Naive thymus-derived CD8-positive, alpha-beta T cell (primary cell): ENCODE measurements around the gene SOHLH1. TPM values are rescaled to one million over a fixed set of nuclear protein-coding genes. Genes with fewer than 3 reads are reported as not detected.
A peak's percentile ranks its signal among the peaks of the same experiment; 100 is the strongest.

Experiments used
- ATAC-seq, 2 donors: fragments of 150-1000 bp; cut with Tn5 transposase in 1 of 2; sonication (Bioruptor Pico), chemical (Tn5 transposase) in 1 of 2; 1 replicate in 1 of 2; 2 replicates in 1 of 2; pipeline ENCODE4 v1.10.0; 2021; ENCODE audit warnings: mild to moderate bottlenecking in 2 of 2, moderate library complexity in 2 of 2
- POLR2A ChIA-PET: fragments of 350-600 bp; sonication (Branson Sonifier 250); formaldehyde crosslinking; loops from one replicate; lab custom pipeline; 2021; ENCODE audit warnings: antibody characterized with exemption; lab: Charles Lee
- DNase-seq, 10 donors: peaks; one replicate each; pipeline versions ENCODE4 v3.0.0 to v3.0.0-alpha.2; 2020 to 2022
- H3K27ac Mint-ChIP-seq, 10 donors: one replicate each; pipeline ENCODE4 v1.8.0; 2020 to 2022; ENCODE audit warnings: mild to moderate bottlenecking in 10 of 10, mixed read lengths in 10 of 10, moderate library complexity in 4 of 10, inconsistent platforms in 1 of 10
- H3K27me3 Mint-ChIP-seq, 5 donors: one replicate each; pipeline ENCODE4 v1.8.0; 2021 to 2022; ENCODE audit warnings: mixed read lengths in 5 of 5
- H3K36me3 Mint-ChIP-seq, 3 donors: one replicate each; pipeline ENCODE4 v1.8.0; 2020 to 2022; ENCODE audit warnings: mixed read lengths in 3 of 3, mild to moderate bottlenecking in 2 of 3, inconsistent platforms in 1 of 3
- H3K4me1 Mint-ChIP-seq, 4 donors: one replicate each; pipeline ENCODE4 v1.8.0; 2021 to 2022; ENCODE audit warnings: mixed read lengths in 4 of 4
- H3K4me3 Mint-ChIP-seq, 10 donors: one replicate each; pipeline ENCODE4 v1.8.0; 2020 to 2022; ENCODE audit warnings: mild to moderate bottlenecking in 10 of 10, mixed read lengths in 10 of 10, moderate library complexity in 6 of 10, inconsistent platforms in 1 of 10
- H3K9me3 Mint-ChIP-seq, 9 donors: one replicate each; pipeline ENCODE4 v1.8.0; 2020 to 2022; ENCODE audit warnings: mixed read lengths in 9 of 9, mild to moderate bottlenecking in 3 of 9, inconsistent platforms in 1 of 9, moderate library complexity in 1 of 9
- polyA plus RNA-seq, 3 donors: library from polyadenylated mRNA; unstranded; fragments of 300-500 nt; fragmentation: Illumina TruSeq; gene quantifications; one replicate each; pipeline ENCODE4 v1.2.3, GENCODE V29; 2021
- total RNA-seq, 8 experiments: library from RNA in 2 of 8; stranded (reverse) in 2 of 8; gene quantifications; one replicate each; pipeline ENCODE4 v1.2.3 and lab custom pipeline; 2021 to 2026

Gene SOHLH1
- total and polyA plus RNA-seq, 5 experiments from 2014 or later, result not detected

- H3K9me3 Mint-ChIP-seq, result no peaks in the 10 kb centered on the region
Observed at GRCh38 chr9:135707252-135708138, 8.2 kb upstream of the SOHLH1 start.

DNA sequence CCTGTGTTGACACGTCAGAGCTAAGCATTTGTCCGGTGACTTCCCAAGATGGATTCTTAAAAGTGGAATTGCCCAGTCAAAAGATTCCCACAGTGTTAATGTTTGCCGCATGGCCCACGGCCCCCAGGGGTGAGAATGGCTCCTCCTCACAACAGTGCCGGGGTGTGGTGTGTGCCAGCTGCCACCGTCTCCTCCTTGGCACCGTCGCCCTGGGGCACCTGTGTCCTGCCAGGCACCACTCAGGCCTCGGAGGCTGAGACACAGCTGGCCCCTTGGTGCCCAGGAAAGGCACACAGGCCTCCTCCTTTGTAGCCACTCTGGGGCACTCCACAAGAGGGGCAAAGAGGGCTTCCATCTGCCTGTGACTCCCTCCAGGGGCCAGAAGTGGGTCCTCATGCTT lies 7.0 kb upstream of the SOHLH1 start:
- no peak for ATAC-seq
- Mint-ChIP-seq H3K27ac (no peak overlapping the region), H3K4me1 (peaks cover 0 to 2% (median under 1%) of the 10 kb centered on the region in 4 donors), H3K9me3 (no peaks in the 10 kb centered on the region), H3K36me3 (no peaks in the 10 kb centered on the region), H3K4me3 (no peak overlapping the region), H3K27me3 (peaks cover 0 to 43% (median 4%) of the 10 kb centered on the region in 5 donors)
- POLR2A ChIA-PET, result interaction anchor here (0.6 kb wide), 1 partner anchor 253 kb away, joined by 6 read pairs; no protein-coding TSS in a partner anchor
- no peak for DNase-seq

More at GRCh38 chr9:135707252-135708138, 8.2 kb upstream of the SOHLH1 start:
- Mint-ChIP-seq H3K27ac (no peak overlapping the region), H3K4me1 (no peaks in the 10 kb centered on the region), H3K4me3 (no peak overlapping the region), H3K36me3 (no peaks in the 10 kb centered on the region), H3K27me3 (peaks cover 2 to 53% (median 11%) of the 10 kb centered on the region in 5 donors)
- no peak for DNase-seq
- ATAC-seq, result no peak
- POLR2A ChIA-PET, result no interaction called here

DNA sequence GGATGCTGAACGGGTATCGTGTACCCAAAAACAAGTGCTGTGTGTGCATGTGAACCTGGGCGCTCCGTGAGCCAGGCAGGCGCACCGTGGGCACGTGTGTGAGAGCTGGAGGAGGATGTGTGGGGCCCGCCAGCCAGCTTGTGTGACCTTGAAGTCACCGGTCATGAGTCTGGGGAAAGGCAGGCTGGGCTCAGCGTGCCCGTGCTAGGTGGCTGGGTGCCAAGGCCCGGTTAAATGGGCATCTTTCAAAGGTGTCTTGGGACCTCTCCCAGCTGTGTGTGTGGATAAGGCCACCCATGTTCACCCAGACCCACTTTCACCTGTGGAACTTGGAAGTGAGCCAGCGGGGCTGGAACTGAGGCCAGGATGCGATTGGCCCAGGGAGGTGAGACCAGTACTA lies 6.1 kb upstream of the SOHLH1 start:
- Mint-ChIP-seq H3K4me1 (peaks cover 0 to 6% (median 1%) of the 10 kb centered on the region in 4 donors), H3K4me3 (no peak overlapping the region), H3K27ac (no peak overlapping the region), H3K36me3 (no peaks in the 10 kb centered on the region), H3K9me3 (no peaks in the 10 kb centered on the region), H3K27me3 (peaks cover 0 to 34% (median 4%) of the 10 kb centered on the region in 5 donors)
- ATAC-seq (no peak), DNase-seq (no peak)
- POLR2A ChIA-PET, result no interaction called here

GRCh38 chr9:135704483-135704882 lies 5.2 kb upstream of the SOHLH1 start:
- DNase-seq (no peak), ATAC-seq (no peak)
- Mint-ChIP-seq H3K4me3 (no peak overlapping the region), H3K36me3 (no peaks in the 10 kb centered on the region), H3K27ac (no peak overlapping the region), H3K9me3 (no peaks in the 10 kb centered on the region), H3K27me3 (peaks cover 0 to 25% (median 4%) of the 10 kb centered on the region in 5 donors), H3K4me1 (peaks cover 0 to 6% (median 1%) of the 10 kb centered on the region in 4 donors)
- POLR2A ChIA-PET, result no interaction called here

DNA sequence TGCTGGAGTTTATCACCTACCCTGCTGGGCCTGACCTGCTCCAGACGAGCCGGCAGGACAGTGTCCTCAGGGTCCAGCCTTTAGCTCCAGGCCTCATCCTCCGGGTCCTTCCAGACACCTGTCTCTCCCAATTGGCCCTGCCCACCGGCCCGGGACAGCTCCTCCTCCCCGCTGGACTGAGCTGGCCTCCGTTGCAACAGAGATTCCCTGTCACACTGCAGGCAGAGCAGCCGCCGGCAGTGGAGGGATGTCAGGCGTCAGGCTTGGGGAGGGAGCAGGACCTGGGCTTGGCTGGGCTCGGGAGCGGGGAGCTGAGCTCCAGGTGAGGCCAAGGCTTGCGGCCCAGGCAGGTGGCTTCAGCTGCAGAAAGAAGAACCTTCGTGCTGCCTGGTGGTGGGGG lies 4.4 kb upstream of the SOHLH1 start:
- POLR2A ChIA-PET, result interaction anchor here (0.5 kb wide), 1 partner anchor 256 kb away, joined by 3 read pairs; no protein-coding TSS in a partner anchor
- Mint-ChIP-seq H3K27me3 (peaks cover 0 to 17% (median 4%) of the 10 kb centered on the region in 5 donors), H3K27ac (no peak overlapping the region), H3K4me3 (peak overlapping the region in 1 of 10 donors; percentile 19), H3K36me3 (no peaks in the 10 kb centered on the region), H3K4me1 (peaks cover 0 to 6% (median 1%) of the 10 kb centered on the region in 4 donors), H3K9me3 (no peaks in the 10 kb centered on the region)
- ATAC-seq, result no peak
- no peak for DNase-seq

- no peaks in the 10 kb centered on the region for H3K9me3 Mint-ChIP-seq
- peak within 1 kb of the TSS in 2 of 10 donors; percentile 26 to 31 for H3K4me3 Mint-ChIP-seq
- peak; percentile 75 to 91 for ATAC-seq
- H3K27ac Mint-ChIP-seq, result no peak within 1 kb of the TSS
- DNase-seq, result peak in 9 of 10 donors; percentile 25 to 74 (median 58)
- no peaks in the 10 kb centered on the region for H3K36me3 Mint-ChIP-seq
- peaks cover 0 to 17% (median 4%) of the 10 kb centered on the region in 5 donors for H3K27me3 Mint-ChIP-seq
- peaks cover 0 to 6% (median 1%) of the 10 kb centered on the region in 4 donors for H3K4me1 Mint-ChIP-seq
- POLR2A ChIA-PET, result no interaction called here
Observed at GRCh38 chr9:135701959-135702721, 2.9 kb upstream of the SOHLH1 start, which contains the start of gene KCNT1. Gene KCNT1, plus strand, starts transcription at chr9:135702185. Its CDS starts 74 bp downstream, at chr9:135702259.

GRCh38 chr9:135701067-135701958 lies 2.0 kb upstream of the SOHLH1 start:
- Mint-ChIP-seq H3K4me3 (peak overlapping the region in 2 of 10 donors; percentile 26 to 31), H3K27ac (no peak overlapping the region), H3K27me3 (peaks cover 0 to 17% (median 4%) of the 10 kb centered on the region in 5 donors), H3K36me3 (no peaks in the 10 kb centered on the region), H3K4me1 (peaks cover 0 to 6% (median 1%) of the 10 kb centered on the region in 4 donors), H3K9me3 (no peaks in the 10 kb centered on the region)
- POLR2A ChIA-PET, result no interaction called here
- DNase-seq (peak in 8 of 10 donors; percentile 4 to 67 (median 31)), ATAC-seq (peak; percentile 63 to 87)

GRCh38 chr9:135700525-135700924 lies 1.2 kb upstream of the SOHLH1 start:
- H3K27ac Mint-ChIP-seq, result no peak overlapping the region

GRCh38 chr9:135698767-135699166 lies 514 bp downstream of the SOHLH1 start:
- no peak for DNase-seq

More at GRCh38 chr9:135700525-135700924, 1.2 kb upstream of the SOHLH1 start:
- H3K9me3 Mint-ChIP-seq, result no peaks in the 10 kb centered on the region
- peaks cover 0 to 6% (median 1%) of the 10 kb centered on the region in 4 donors for H3K4me1 Mint-ChIP-seq
- DNase-seq, result no peak
- peak overlapping the region in 2 of 10 donors; percentile 34 to 54 for H3K4me3 Mint-ChIP-seq
- no peaks in the 10 kb centered on the region for H3K36me3 Mint-ChIP-seq
- peaks cover 0 to 21% (median 4%) of the 10 kb centered on the region in 5 donors for H3K27me3 Mint-ChIP-seq
- ATAC-seq, result no peak
- POLR2A ChIA-PET, result no interaction called here

GRCh38 chr9:135698236-135698635 lies 1.0 kb downstream of the SOHLH1 start:
- no peak overlapping the region for H3K4me3 Mint-ChIP-seq
- DNase-seq (no peak), ATAC-seq (no peak)
- H3K4me1 Mint-ChIP-seq, result peaks cover 0 to 6% (median 1%) of the 10 kb centered on the region in 4 donors
- no peaks in the 10 kb centered on the region for H3K9me3 Mint-ChIP-seq
- POLR2A ChIA-PET, result no interaction called here
- no peaks in the 10 kb centered on the region for H3K36me3 Mint-ChIP-seq
- no peak overlapping the region for H3K27ac Mint-ChIP-seq
- peaks cover 0 to 9% (median 4%) of the 10 kb centered on the region in 5 donors for H3K27me3 Mint-ChIP-seq

More at GRCh38 chr9:135698767-135699166, 514 bp downstream of the SOHLH1 start:
- ATAC-seq, result no peak
- Mint-ChIP-seq H3K9me3 (no peaks in the 10 kb centered on the region), H3K27ac (no peak overlapping the region), H3K36me3 (no peaks in the 10 kb centered on the region), H3K4me1 (peaks cover 0 to 6% (median 1%) of the 10 kb centered on the region in 4 donors), H3K4me3 (no peak overlapping the region), H3K27me3 (peaks cover 0 to 13% (median 0%) of the 10 kb centered on the region in 5 donors)
- POLR2A ChIA-PET, result no interaction called here

- H3K27ac Mint-ChIP-seq, result no peak overlapping the region
- DNase-seq (no peak), ATAC-seq (no peak)
- no peak overlapping the region for H3K4me3 Mint-ChIP-seq
- no peaks in the 10 kb centered on the region for H3K9me3 Mint-ChIP-seq
- H3K4me1 Mint-ChIP-seq, result peaks cover 0 to 6% (median 1%) of the 10 kb centered on the region in 4 donors
- POLR2A ChIA-PET, result no interaction called here
- no peaks in the 10 kb centered on the region for H3K36me3 Mint-ChIP-seq
- H3K27me3 Mint-ChIP-seq, result peaks cover 0 to 8% (median 2%) of the 10 kb centered on the region in 5 donors
Observed at GRCh38 chr9:135697226-135697625, 2.1 kb downstream of the SOHLH1 start.
